ENCODE results near the gene TNFRSF1B. TPM values are rescaled to one million over a fixed set of nuclear protein-coding genes. Genes with fewer than 3 reads are reported as not detected.

TNFRSF1B gene
- total and polyA plus RNA-seq, 2 experiments from 2014 or later, result 0.91 to 4.1 TPM

DNA sequence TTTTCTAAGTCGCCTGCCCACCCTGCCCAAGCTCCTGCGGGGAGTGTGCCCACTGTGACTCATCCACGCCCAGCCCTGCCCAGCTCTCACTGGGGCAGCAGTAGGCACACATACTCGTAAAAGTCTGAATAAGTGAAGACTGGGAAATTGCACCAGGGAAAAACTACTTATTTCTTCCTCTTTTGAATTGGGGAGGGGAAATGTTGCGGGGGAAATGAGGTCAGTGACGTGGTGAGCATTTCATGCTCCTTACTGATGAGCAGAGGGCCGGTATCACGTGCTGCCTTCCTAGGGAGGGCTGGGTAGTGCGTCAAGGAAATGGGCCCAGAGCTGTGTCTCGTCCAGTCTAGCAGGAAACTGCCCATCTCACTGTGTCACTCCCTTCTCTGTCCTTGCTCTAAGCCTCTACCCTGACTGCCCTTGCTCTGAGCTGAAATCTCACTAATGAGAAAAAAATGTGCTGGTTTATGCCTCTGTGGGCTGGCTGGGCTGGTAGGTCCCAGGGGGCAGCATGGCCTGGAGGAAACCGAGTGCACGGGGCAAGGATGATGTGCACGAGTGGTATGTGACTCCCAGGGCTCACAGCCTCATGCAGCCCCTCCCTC, 13.5 kb upstream of the TNFRSF1B start:
- Mint-ChIP-seq H3K9me3 (no peaks in the 10 kb centered on the region; the same call in 2 of the 3 replicates), H3K4me1 (peaks cover 13% of the 10 kb centered on the region), H3K4me3 (no peak overlapping the region), H3K27ac (no peak overlapping the region), H3K27me3 (ENCODE audit: insufficient read depth, low read depth, poor library complexity) (peaks cover 7% of the 10 kb centered on the region), H3K36me3 (ENCODE audit: low read depth) (no peaks in the 10 kb centered on the region)
- no peak for DNase-seq (ENCODE audit: low spot score)
- H2AFZ ChIP-seq, result no peak overlapping the region
- H3K27ac ChIP-seq (ENCODE audit: low read depth), result no peak overlapping the region
- no peaks in the 10 kb centered on the region for H4K20me1 ChIP-seq (replicated peaks; ENCODE audit: insufficient read depth)
- no peak overlapping the region for H3K4me3 ChIP-seq
- no peaks in the 10 kb centered on the region for H3K36me3 ChIP-seq (ENCODE audit: insufficient read depth)
- no peak overlapping the region for H3K4me2 ChIP-seq
- no peaks in the 10 kb centered on the region for H3F3A ChIP-seq (replicated peaks; ENCODE audit: low read depth)
- no peaks in the 10 kb centered on the region for H3K27me3 ChIP-seq (ENCODE audit: insufficient read depth)
- TF ChIP-seq JUNB (IDR thresholded peaks at IDR 0.05; ENCODE audit: unreplicated experiment) (no peak), EZH2 (IDR thresholded peaks at IDR 0.05; ENCODE audit: low read depth, unreplicated experiment) (no peak), CREB1 (CRISPR knock-in tag; IDR thresholded peaks at IDR 0.05; ENCODE audit: low read depth) (no peak), ETS1 (IDR thresholded peaks at IDR 0.05) (no peak), STAT1 (IDR thresholded peaks at IDR 0.05; ENCODE audit: unreplicated experiment) (no peak), NANOG (IDR thresholded peaks at IDR 0.05; ENCODE audit: borderline replicate concordance) (no peak), EZH2phosphoT487 (IDR thresholded peaks at IDR 0.05; ENCODE audit: unreplicated experiment) (no peak), POLR2AphosphoS5 (IDR thresholded peaks at IDR 0.05; ENCODE audit: low read depth) (no peak), ZNF114 (CRISPR knock-in tag; IDR thresholded peaks at IDR 0.05) (no peak), ZNF331 (CRISPR knock-in tag; IDR thresholded peaks at IDR 0.05; ENCODE audit: low read depth) (no peak), ZNF462 (CRISPR knock-in tag; IDR thresholded peaks at IDR 0.05) (no peak)
- TF ChIP-seq, protein P1, sequence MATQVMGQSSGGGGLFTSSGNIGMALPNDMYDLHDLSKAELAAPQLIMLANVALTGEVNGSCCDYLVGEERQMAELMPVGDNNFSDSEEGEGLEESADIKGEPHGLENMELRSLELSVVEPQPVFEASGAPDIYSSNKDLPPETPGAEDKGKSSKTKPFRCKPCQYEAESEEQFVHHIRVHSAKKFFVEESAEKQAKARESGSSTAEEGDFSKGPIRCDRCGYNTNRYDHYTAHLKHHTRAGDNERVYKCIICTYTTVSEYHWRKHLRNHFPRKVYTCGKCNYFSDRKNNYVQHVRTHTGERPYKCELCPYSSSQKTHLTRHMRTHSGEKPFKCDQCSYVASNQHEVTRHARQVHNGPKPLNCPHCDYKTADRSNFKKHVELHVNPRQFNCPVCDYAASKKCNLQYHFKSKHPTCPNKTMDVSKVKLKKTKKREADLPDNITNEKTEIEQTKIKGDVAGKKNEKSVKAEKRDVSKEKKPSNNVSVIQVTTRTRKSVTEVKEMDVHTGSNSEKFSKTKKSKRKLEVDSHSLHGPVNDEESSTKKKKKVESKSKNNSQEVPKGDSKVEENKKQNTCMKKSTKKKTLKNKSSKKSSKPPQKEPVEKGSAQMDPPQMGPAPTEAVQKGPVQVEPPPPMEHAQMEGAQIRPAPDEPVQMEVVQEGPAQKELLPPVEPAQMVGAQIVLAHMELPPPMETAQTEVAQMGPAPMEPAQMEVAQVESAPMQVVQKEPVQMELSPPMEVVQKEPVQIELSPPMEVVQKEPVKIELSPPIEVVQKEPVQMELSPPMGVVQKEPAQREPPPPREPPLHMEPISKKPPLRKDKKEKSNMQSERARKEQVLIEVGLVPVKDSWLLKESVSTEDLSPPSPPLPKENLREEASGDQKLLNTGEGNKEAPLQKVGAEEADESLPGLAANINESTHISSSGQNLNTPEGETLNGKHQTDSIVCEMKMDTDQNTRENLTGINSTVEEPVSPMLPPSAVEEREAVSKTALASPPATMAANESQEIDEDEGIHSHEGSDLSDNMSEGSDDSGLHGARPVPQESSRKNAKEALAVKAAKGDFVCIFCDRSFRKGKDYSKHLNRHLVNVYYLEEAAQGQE (IDR thresholded peaks at IDR 0.05; ENCODE audit: unreplicated experiment), result no peak
- TF ChIP-seq, protein P2, sequence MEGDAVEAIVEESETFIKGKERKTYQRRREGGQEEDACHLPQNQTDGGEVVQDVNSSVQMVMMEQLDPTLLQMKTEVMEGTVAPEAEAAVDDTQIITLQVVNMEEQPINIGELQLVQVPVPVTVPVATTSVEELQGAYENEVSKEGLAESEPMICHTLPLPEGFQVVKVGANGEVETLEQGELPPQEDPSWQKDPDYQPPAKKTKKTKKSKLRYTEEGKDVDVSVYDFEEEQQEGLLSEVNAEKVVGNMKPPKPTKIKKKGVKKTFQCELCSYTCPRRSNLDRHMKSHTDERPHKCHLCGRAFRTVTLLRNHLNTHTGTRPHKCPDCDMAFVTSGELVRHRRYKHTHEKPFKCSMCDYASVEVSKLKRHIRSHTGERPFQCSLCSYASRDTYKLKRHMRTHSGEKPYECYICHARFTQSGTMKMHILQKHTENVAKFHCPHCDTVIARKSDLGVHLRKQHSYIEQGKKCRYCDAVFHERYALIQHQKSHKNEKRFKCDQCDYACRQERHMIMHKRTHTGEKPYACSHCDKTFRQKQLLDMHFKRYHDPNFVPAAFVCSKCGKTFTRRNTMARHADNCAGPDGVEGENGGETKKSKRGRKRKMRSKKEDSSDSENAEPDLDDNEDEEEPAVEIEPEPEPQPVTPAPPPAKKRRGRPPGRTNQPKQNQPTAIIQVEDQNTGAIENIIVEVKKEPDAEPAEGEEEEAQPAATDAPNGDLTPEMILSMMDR (conservative IDR thresholded peaks at IDR 0.05; ENCODE audit: low read depth in 2 of 2), result no peak
- peaks cover 13% of the 10 kb centered on the region for H3K4me1 ChIP-seq (ENCODE audit: insufficient read depth)
- no peak for ATAC-seq
- H3K9me2 ChIP-seq (ENCODE audit: insufficient read depth), result no peaks in the 10 kb centered on the region
- H3K79me2 ChIP-seq (replicated peaks; ENCODE audit: insufficient read depth), result no peaks in the 10 kb centered on the region

Data from GM23338 (cell line).